HL-60 (cell line): Measurements from ENCODE around the gene ARHGEF7.

ENCODE experiments used
- DNase-seq, 2 experiments: peaks; one replicate each; pipeline ENCODE4 v3.0.0-alpha.2; 2010 to 2020; ENCODE audit warnings: low read depth in 1 of 2, low spot score in 1 of 2
- H3K27ac ChIP-seq: fragments of 250-450 bp; sonication (Bioruptor Pico); replicated peaks from 2 replicates; pipeline ENCODE4 v1.5.1; 2020; ENCODE audit warnings: mild to moderate bottlenecking, moderate library complexity
- H3K27me3 ChIP-seq: fragments of 250-450 bp; sonication (Bioruptor Pico); 2 replicates; pipeline ENCODE4 v1.5.1; 2021; ENCODE audit warnings: mild to moderate bottlenecking, moderate library complexity; ENCODE audit not compliant: insufficient read depth, poor library complexity, severe bottlenecking
- H3K4me3 ChIP-seq: replicated peaks from 2 replicates; pipeline ENCODE4 v1.5.1; 2011; ENCODE audit warnings: mild to moderate bottlenecking, control low read depth, low read length; ENCODE audit not compliant: insufficient read depth
- CTCF ChIP-seq: IDR thresholded peaks from one replicate; pipeline ENCODE4 v1.5.1; 2011; ENCODE audit warnings: low read length, control low read depth, inconsistent platforms; ENCODE audit not compliant: insufficient read depth
- GABPA ChIP-seq: IDR thresholded peaks from 2 replicates; pipeline ENCODE4 v1.6.1; 2012; ENCODE audit warnings: low read depth
- POLR2AphosphoS5 ChIP-seq: IDR thresholded peaks from 2 replicates; pipeline ENCODE4 v1.6.1; 2012; ENCODE audit warnings: low read depth
- SPI1 ChIP-seq: IDR thresholded peaks from 2 replicates; pipeline ENCODE4 v1.6.1; 2012; ENCODE audit warnings: low read depth, mild to moderate bottlenecking, borderline replicate concordance
- TF ChIP-seq, protein P1 (sequence below): IDR thresholded peaks from 2 replicates; pipeline ENCODE4 v1.6.1; 2012; ENCODE audit warnings: low read depth; ENCODE audit not compliant: insufficient replicate concordance

The ARHGEF7 gene

DNA sequence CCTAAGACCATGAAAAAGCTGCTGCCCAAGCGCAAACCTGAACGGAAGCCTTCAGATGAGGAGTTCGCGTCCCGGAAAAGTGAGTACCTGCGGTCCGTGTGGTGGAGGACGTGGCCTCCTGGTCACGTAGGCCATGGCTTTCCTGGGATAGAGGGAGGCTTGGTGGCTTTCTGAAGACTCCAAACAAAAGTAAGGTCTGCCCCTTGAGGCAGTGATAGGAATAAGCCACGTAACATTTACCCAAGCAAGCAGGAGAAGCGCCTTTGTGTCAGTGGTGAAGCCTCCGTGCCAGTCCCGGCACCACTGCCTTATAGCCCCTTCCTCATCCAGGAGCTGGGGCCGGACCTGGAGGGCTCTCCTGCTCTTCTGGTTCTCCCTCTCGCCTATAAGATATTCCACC is 171.1 kb downstream of the ARHGEF7 start:
- TF ChIP-seq SPI1, result no peak
- TF ChIP-seq, protein P1, sequence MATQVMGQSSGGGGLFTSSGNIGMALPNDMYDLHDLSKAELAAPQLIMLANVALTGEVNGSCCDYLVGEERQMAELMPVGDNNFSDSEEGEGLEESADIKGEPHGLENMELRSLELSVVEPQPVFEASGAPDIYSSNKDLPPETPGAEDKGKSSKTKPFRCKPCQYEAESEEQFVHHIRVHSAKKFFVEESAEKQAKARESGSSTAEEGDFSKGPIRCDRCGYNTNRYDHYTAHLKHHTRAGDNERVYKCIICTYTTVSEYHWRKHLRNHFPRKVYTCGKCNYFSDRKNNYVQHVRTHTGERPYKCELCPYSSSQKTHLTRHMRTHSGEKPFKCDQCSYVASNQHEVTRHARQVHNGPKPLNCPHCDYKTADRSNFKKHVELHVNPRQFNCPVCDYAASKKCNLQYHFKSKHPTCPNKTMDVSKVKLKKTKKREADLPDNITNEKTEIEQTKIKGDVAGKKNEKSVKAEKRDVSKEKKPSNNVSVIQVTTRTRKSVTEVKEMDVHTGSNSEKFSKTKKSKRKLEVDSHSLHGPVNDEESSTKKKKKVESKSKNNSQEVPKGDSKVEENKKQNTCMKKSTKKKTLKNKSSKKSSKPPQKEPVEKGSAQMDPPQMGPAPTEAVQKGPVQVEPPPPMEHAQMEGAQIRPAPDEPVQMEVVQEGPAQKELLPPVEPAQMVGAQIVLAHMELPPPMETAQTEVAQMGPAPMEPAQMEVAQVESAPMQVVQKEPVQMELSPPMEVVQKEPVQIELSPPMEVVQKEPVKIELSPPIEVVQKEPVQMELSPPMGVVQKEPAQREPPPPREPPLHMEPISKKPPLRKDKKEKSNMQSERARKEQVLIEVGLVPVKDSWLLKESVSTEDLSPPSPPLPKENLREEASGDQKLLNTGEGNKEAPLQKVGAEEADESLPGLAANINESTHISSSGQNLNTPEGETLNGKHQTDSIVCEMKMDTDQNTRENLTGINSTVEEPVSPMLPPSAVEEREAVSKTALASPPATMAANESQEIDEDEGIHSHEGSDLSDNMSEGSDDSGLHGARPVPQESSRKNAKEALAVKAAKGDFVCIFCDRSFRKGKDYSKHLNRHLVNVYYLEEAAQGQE, result no peak
- TF ChIP-seq POLR2AphosphoS5, result no peak
- TF ChIP-seq GABPA, result no peak
- TF ChIP-seq CTCF, result no peak
- no peak for DNase-seq
- H3K4me3 ChIP-seq, result no peak overlapping the region
- H3K27me3 ChIP-seq, result no peaks in the 10 kb centered on the region
- H3K27ac ChIP-seq, result no peak overlapping the region

- no peak for DNase-seq
- no peaks in the 10 kb centered on the region for H3K27me3 ChIP-seq
- TF ChIP-seq, protein P1, result no peak
- no peak for TF ChIP-seq POLR2AphosphoS5
- TF ChIP-seq GABPA, result no peak
- TF ChIP-seq SPI1, result no peak
- TF ChIP-seq CTCF, result no peak
- no peak overlapping the region for H3K27ac ChIP-seq
- H3K4me3 ChIP-seq, result no peak overlapping the region
These were observed 171.6 kb downstream of the ARHGEF7 start for GRCh38 chr13:111286749-111287148.

- Histone ChIP-seq H3K4me3 (no peak overlapping the region), H3K27me3 (no peaks in the 10 kb centered on the region), H3K27ac (no peak overlapping the region)
- DNase-seq, result no peak
- TF ChIP-seq CTCF (no peak), SPI1 (no peak), POLR2AphosphoS5 (no peak), GABPA (no peak)
- TF ChIP-seq, protein P1, result no peak
These were observed 172.1 kb downstream of the ARHGEF7 start for GRCh38 chr13:111287201-111287600.
